Urinary bladder (tissue), 4 donors: ENCODE measurements around the gene POP4. TPM values are rescaled to one million over a fixed set of nuclear protein-coding genes. Genes with fewer than 3 reads are reported as not detected.

Source experiments
- DNase-seq: peaks from one replicate; pipeline ENCODE4 v3.0.0-alpha.2; 2015; ENCODE audit errors: extremely low spot score
- H3K27ac ChIP-seq: one replicate; pipeline ENCODE4 v1.5.1; 2013; ENCODE audit warnings: low read depth, mild to moderate bottlenecking, moderate library complexity
- H3K36me3 ChIP-seq: one replicate; pipeline ENCODE4 v1.6.1; 2013; ENCODE audit warnings: mild to moderate bottlenecking, moderate library complexity; ENCODE audit not compliant: insufficient read depth
- H3K4me1 ChIP-seq: one replicate; pipeline ENCODE4 v1.6.1; 2013; ENCODE audit warnings: mild to moderate bottlenecking, moderate library complexity; ENCODE audit not compliant: insufficient read depth
- H3K4me3 ChIP-seq: one replicate; pipeline ENCODE4 v1.5.1; 2013; ENCODE audit warnings: low read depth, low read length
- WGBS: extraction: QIAGEN DNeasy Blood & Tissue Kit; methylation state at CpG from one replicate; pipeline ENCODE4 v1.1.7; 2013; 5-methylcytosine and 5-hydroxymethylcytosine counted together
- polyA plus RNA-seq: library from polyadenylated mRNA; stranded (reverse); fragments of 200-250 nt; gene quantifications from one replicate; pipeline ENCODE4 v1.2.3, GENCODE V29; 2013
- total RNA-seq: library from RNA; depleted of rRNA; stranded (reverse); fragments of >200 nt; gene quantifications from one replicate; pipeline ENCODE4 v1.2.3, GENCODE V29; 2014
- donor health status: healthy with polysubstance abuse.
- donor health status: healthy.

Gene POP4
- total and polyA plus RNA-seq, 2 donors: 66.9 to 82.4 TPM

GRCh38 chr19:29568036-29569025, 37.8 kb upstream of the POP4 start:
- DNase-seq: no peak
- H3K36me3 ChIP-seq: no peaks in the 10 kb centered on the region
- no peak overlapping the region for H3K27ac ChIP-seq
- H3K4me1 ChIP-seq: no peaks in the 10 kb centered on the region
- 61% methylated on average over 22 of the region's 22 CpGs for WGBS
- H3K4me3 ChIP-seq: no peak overlapping the region

- Histone ChIP-seq H3K36me3 (no peaks in the 10 kb centered on the region), H3K4me3 (no peak overlapping the region), H3K27ac (no peak overlapping the region), H3K4me1 (no peaks in the 10 kb centered on the region)
- 75% methylated on average over 9 of the region's 9 CpGs for WGBS
- DNase-seq: no peak
Measured at GRCh38 chr19:29569038-29569911, 36.8 kb upstream of the POP4 start.

- 75% methylated on average over 6 of the region's 6 CpGs for WGBS
- Histone ChIP-seq H3K4me1 (no peaks in the 10 kb centered on the region), H3K36me3 (no peaks in the 10 kb centered on the region), H3K27ac (no peak overlapping the region), H3K4me3 (no peak overlapping the region)
- no peak for DNase-seq
Measured at GRCh38 chr19:29571181-29571580, 34.9 kb upstream of the POP4 start.

- no peaks in the 10 kb centered on the region for H3K36me3 ChIP-seq
- no peaks in the 10 kb centered on the region for H3K4me1 ChIP-seq
- WGBS: 18% methylated on average over 7 of the region's 7 CpGs
- DNase-seq: no peak
- H3K27ac ChIP-seq: no peak overlapping the region
- H3K4me3 ChIP-seq: no peak overlapping the region
Measured at GRCh38 chr19:29573486-29573885, 32.6 kb upstream of the POP4 start.

- 20% methylated on average over 3 of the region's 3 CpGs for WGBS
- Histone ChIP-seq H3K4me3 (no peak overlapping the region), H3K4me1 (no peaks in the 10 kb centered on the region)
Measured at GRCh38 chr19:29574510-29574909, 31.6 kb upstream of the POP4 start.

GRCh38 chr19:29576046-29576606, 30.0 kb upstream of the POP4 start:
- 29% methylated on average over 14 of the region's 14 CpGs for WGBS
- H3K36me3 ChIP-seq: no peaks in the 10 kb centered on the region
- no peak for DNase-seq
- H3K27ac ChIP-seq: no peak overlapping the region
- H3K4me3 ChIP-seq: no peak overlapping the region
- no peaks in the 10 kb centered on the region for H3K4me1 ChIP-seq

More at GRCh38 chr19:29574510-29574909, 31.6 kb upstream of the POP4 start:
- H3K27ac ChIP-seq: no peak overlapping the region
- no peak for DNase-seq
- H3K36me3 ChIP-seq: no peaks in the 10 kb centered on the region

- no peaks in the 10 kb centered on the region for H3K4me1 ChIP-seq
- no peak for DNase-seq
- 61% methylated on average over 15 of the region's 15 CpGs for WGBS
- no peaks in the 10 kb centered on the region for H3K36me3 ChIP-seq
- H3K4me3 ChIP-seq: no peak overlapping the region
- no peak overlapping the region for H3K27ac ChIP-seq
Measured at GRCh38 chr19:29576761-29577648, 29.1 kb upstream of the POP4 start.

- 60% methylated on average over 3 of the region's 3 CpGs for WGBS
- H3K4me1 ChIP-seq: no peaks in the 10 kb centered on the region
- no peak for DNase-seq
- H3K4me3 ChIP-seq: no peak overlapping the region
- no peaks in the 10 kb centered on the region for H3K36me3 ChIP-seq
- H3K27ac ChIP-seq: no peak overlapping the region
Measured at GRCh38 chr19:29577649-29577963, 28.5 kb upstream of the POP4 start.

- Histone ChIP-seq H3K4me1 (no peaks in the 10 kb centered on the region), H3K36me3 (no peaks in the 10 kb centered on the region), H3K27ac (no peak overlapping the region), H3K4me3 (no peak overlapping the region)
- WGBS: 66% methylated on average over 8 of the region's 8 CpGs
- DNase-seq: no peak
Measured at GRCh38 chr19:29578349-29578748, 27.7 kb upstream of the POP4 start.

- Histone ChIP-seq H3K27ac (no peak overlapping the region), H3K4me3 (no peak overlapping the region), H3K36me3 (no peaks in the 10 kb centered on the region), H3K4me1 (no peaks in the 10 kb centered on the region)
- no peak for DNase-seq
- WGBS: 78% methylated on average over 6 of the region's 6 CpGs
Measured at GRCh38 chr19:29579308-29579910, 26.7 kb upstream of the POP4 start.

- Histone ChIP-seq H3K4me1 (no peaks in the 10 kb centered on the region), H3K4me3 (no peak overlapping the region), H3K36me3 (no peaks in the 10 kb centered on the region), H3K27ac (no peak overlapping the region)
- 42% methylated on average over 1 of the region's 1 CpG for WGBS
- DNase-seq: no peak
Measured at GRCh38 chr19:29581398-29581797, 24.7 kb upstream of the POP4 start.

- no peak for DNase-seq
- H3K27ac ChIP-seq: no peak overlapping the region
- H3K4me3 ChIP-seq: no peak overlapping the region
- WGBS: 37% methylated on average over 1 of the region's 1 CpG
- no peaks in the 10 kb centered on the region for H3K36me3 ChIP-seq
- H3K4me1 ChIP-seq: no peaks in the 10 kb centered on the region
Measured at GRCh38 chr19:29583196-29583999, 22.7 kb upstream of the POP4 start.
